Metanephros (tissue), 1 donor: Measurements from ENCODE around the gene SULT6B1. TPM values are rescaled to one million over a fixed set of nuclear protein-coding genes. Genes with fewer than 3 reads are reported as not detected.

Experiments used
- total RNA-seq: library from RNA; depleted of rRNA; stranded (reverse); fragments of >200 nt; gene quantifications from one replicate; pipeline ENCODE4 v1.2.3, GENCODE V29; 2014

Gene SULT6B1, protein sequence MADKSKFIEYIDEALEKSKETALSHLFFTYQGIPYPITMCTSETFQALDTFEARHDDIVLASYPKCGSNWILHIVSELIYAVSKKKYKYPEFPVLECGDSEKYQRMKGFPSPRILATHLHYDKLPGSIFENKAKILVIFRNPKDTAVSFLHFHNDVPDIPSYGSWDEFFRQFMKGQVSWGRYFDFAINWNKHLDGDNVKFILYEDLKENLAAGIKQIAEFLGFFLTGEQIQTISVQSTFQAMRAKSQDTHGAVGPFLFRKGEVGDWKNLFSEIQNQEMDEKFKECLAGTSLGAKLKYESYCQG
- total RNA-seq, result not detected

DNA sequence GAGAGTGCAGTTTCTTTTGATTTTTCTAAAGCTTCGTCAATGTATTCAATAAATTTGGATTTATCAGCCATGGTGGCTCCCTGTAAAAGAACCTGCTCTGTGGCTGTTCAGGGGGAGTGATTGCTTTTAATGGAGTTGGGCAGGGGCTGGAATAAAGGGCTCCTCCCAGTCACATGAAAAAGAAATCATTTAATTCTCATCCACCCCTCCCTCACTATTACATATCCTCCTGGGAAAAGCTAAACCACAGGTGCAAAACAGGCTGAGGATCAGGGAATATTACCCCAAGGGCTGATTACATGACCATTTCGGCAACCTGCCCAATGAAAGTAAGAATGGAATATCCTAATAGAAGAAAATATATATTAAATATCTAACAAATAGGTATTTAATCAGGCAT lies at the start of gene SULT6B1:
Gene SULT6B1, minus strand, starts transcription at position 101 of the 400 bp plus-strand sequence. Its CDS starts 30 bp downstream, at position 71.

DNA sequence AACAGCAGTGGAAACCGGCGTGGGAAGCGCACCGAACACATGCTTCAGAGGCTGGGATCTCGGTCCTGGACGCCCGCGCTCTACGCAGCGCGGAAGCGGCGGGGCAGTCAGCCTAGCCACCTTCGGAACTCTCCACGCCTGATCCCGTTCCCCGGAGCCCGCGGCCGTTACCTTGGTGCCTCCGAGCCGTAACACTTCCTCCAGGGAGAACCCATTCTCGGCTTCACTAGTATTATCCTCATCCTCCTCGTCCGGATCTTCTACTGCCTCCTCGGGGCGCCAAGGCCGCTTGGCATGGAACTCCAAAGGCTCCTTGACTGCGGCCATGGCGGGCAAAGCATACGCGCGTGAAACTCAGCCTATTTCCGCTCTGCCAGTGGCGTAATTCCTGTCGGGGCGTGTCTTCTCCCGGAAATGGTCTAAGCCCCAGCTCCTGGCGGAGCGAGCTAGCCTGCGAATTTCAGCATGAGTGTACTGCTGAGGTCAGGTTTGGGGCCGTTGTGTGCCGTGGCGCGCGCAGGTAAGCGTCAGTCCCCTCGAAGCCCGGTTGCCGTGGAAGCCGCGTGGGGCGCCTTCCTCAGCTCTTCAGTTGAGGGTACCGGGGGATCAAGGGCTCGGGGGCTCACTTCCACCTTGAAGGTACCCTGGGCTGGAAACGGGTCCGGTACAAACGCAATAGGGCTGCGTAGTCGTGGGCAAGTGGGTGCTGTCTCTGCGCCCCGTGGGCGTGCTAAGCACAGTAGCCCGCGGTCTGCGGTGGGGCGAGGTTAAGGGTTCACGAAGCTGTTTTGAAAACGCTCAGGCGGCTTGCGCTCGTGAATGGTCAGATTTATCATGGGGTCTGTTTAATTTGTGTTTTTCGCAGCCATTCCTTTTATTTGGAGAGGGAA lies 43.0 kb upstream of the SULT6B1 start, which contains the start of the genes CEBPZ and NDUFAF7:
Gene CEBPZ, minus strand, starts transcription at position 356 of the 890 bp plus-strand sequence. Its CDS starts 29 bp downstream, at position 327.
Gene NDUFAF7, plus strand, starts transcription at position 418 of the 890 bp plus-strand sequence. Its CDS starts 48 bp downstream, at position 466.

DNA sequence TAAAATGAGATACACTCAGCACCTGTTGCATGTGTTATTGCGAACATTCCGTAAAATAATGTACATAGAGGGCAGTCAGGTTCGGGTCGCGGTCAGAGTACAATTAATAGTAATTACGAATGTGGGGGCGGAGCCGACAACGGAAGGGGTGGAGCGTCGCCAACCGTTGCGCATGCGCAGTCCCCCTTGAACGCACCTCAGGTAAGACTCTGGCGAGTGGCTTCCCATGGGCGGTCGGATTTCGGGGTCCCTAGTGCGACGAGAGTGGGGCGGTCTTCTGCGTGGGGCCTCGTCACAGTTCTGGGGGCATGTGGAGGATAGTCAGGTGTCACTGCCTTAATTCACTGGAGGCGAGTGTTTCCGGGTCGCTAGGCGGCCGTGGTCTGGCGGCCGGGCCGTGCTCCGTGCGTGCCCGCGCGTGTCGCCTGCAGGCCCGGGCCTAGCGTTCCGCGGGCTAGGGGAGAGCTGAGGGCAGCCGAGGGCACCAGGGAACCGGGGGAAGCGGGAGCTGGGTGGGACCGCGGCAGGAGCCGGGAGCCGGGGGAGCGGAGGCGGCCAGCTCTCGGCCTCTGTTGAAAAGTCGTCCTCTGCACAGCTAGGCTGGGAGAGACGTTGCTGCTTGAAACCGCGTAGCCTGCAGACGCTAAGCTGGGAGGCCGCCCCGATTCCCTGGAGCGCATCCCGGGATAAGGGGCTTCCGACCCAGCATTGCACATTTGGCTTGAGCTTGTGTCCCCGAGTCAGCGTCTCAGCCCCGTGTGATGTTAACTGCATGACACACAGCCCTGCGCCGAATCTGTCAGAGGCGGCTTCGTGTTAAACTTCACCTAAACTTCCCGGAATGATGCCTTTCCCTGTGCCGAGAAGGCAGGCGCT lies 8.1 kb upstream of the SULT6B1 start, which contains the start of gene CEBPZOS:
Gene CEBPZOS, plus strand, starts transcription at position 177 of the 876 bp plus-strand sequence. CDS start 3,209 bp downstream, outside the sequence.

DNA sequence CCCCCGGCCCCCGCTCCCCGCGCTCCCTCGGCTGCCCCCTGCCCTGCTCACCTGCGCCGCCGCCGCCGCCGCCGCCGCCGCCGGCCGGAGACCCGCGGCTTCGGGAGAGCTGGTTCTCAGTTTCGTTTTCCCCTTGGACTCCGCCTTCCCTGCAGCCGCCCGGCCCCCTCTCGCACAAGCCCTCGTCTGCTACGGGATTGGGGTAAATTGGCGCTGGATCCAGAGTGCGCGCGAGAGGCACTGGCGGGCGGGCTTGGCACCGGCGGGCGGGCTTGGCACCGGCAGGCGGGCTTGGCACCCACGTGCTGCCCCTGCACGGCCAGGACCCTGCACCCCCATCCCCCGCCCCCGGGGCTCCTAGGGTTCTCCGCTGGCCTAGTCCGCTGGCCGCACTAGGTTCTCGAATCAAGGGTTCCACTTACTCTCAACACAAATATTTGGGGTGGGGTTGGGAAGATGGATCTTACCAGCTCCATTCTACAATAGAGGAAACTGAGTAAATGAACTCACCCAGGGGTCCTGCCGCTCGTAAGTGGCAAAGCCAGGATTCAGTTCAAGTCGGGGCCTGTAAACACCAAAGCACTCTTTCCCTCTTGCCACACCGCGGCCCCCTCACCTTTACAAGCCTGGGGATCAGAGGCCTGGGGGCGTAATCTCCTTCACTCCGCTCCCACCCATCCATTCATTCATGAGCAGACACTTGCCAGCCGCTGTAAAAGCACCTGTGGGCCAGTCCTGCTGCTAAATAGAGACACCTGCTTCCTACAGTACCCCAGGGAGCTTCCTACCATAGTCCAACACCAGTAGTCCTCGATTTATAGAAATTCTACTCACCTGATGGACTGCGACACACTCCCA lies 31.4 kb downstream of the SULT6B1 start, which contains the start of gene EIF2AK2:
Gene EIF2AK2, minus strand, starts transcription at position 124 of the 858 bp plus-strand sequence. CDS start 9,174 bp downstream, outside the sequence.

Other genes starting within 250 kb of the SULT6B1 start
- 20.4 TPM for gene STRN, start 222.1 kb downstream of the SULT6B1 start, total RNA-seq
- gene HEATR5B, start 104.3 kb downstream of the SULT6B1 start, total RNA-seq, result 33.0 TPM
- gene GPATCH11, start 104.2 kb downstream of the SULT6B1 start, total RNA-seq, result 5.0 TPM
- 34.8 TPM for gene EIF2AK2, start 31.7 kb downstream of the SULT6B1 start, total RNA-seq
- gene CEBPZOS, start 7.8 kb upstream of the SULT6B1 start, total RNA-seq, result 28.0 TPM
- 35.1 TPM for gene CEBPZ, start 42.9 kb upstream of the SULT6B1 start, total RNA-seq
- 18.5 TPM for gene NDUFAF7, start 43.0 kb upstream of the SULT6B1 start, total RNA-seq
- 54.7 TPM for gene PRKD3, start 136.2 kb upstream of the SULT6B1 start, total RNA-seq
- gene QPCT, start 156.0 kb upstream of the SULT6B1 start, total RNA-seq, result 12.2 TPM